Left ventricle myocardium inferior (tissue), 1 donor: ENCODE measurements around the gene MAGI1. TPM values are rescaled to one million over a fixed set of nuclear protein-coding genes. Genes with fewer than 3 reads are reported as not detected.

Experiments used
- DNase-seq: peaks from one replicate; pipeline ENCODE4 v3.0.0-alpha.2; 2020
- H3K27ac ChIP-seq: fragments of 200-600 bp; replicated peaks from 2 replicates; pipeline ENCODE4 v1.8.0; 2021
- H3K27me3 ChIP-seq: fragments of 200-600 bp; 2 replicates; pipeline ENCODE4 v1.8.0; 2021; ENCODE audit warnings: low read depth
- H3K36me3 ChIP-seq: fragments of 200-600 bp; 2 replicates; pipeline ENCODE4 v1.8.0; 2021
- H3K4me1 ChIP-seq: fragments of 200-600 bp; 2 replicates; pipeline ENCODE4 v1.8.0; 2021
- H3K4me3 ChIP-seq: fragments of 200-600 bp; 2 replicates; pipeline ENCODE4 v1.8.0; 2021; ENCODE audit warnings: mild to moderate bottlenecking, moderate library complexity
- H3K9me3 ChIP-seq: fragments of 200-600 bp; replicated peaks from 2 replicates; pipeline ENCODE4 v1.8.0; 2021
- CTCF ChIP-seq: fragments of 200-600 bp; IDR thresholded peaks from 2 replicates; pipeline ENCODE4 v1.8.0; 2021; ENCODE audit warnings: antibody characterized with exemption, mild to moderate bottlenecking, borderline replicate concordance
- intact Hi-C: fragments of 100-400 bp; cut with micrococcal nuclease; formaldehyde crosslinking; loops from one replicate; pipeline ENCODE4 v1.11.0; 2022
- total RNA-seq: library from RNA; stranded (reverse); fragmentation: NEBNext Ultra II Directional; extraction: Animal tissue kit (Norgen Biotek cat#: 25700); gene quantifications from one replicate; pipeline ENCODE4 v1.2.1, GENCODE V29; 2021
- donor health status: DM: no; HTN: yes; CAD: no; lungs with severe emphysema.

The MAGI1 gene
- total RNA-seq, 1 donor from 2014 or later: 36.6 TPM

GRCh38 chr3:65880350-65880749 is 158.4 kb downstream of the MAGI1 start:
- Histone ChIP-seq H3K27me3 (no peaks in the 10 kb centered on the region), H3K9me3 (peaks cover 5% of the 10 kb centered on the region), H3K4me1 (peaks cover 39% of the 10 kb centered on the region), H3K4me3 (no peak overlapping the region), H3K27ac (no peak overlapping the region), H3K36me3 (no peaks in the 10 kb centered on the region)
- intact Hi-C loops: no loop called here
- no peak for TF ChIP-seq CTCF
- DNase-seq: no peak

- no peak for DNase-seq
- Histone ChIP-seq H3K27me3 (no peaks in the 10 kb centered on the region), H3K9me3 (peaks cover 5% of the 10 kb centered on the region), H3K4me3 (no peak overlapping the region), H3K27ac (no peak overlapping the region), H3K4me1 (peaks cover 45% of the 10 kb centered on the region), H3K36me3 (no peaks in the 10 kb centered on the region)
- intact Hi-C loops: no loop called here
- no peak for TF ChIP-seq CTCF
Measured at GRCh38 chr3:65879372-65879771, 159.3 kb downstream of the MAGI1 start.

- Histone ChIP-seq H3K27ac (no peak overlapping the region), H3K36me3 (no peaks in the 10 kb centered on the region), H3K9me3 (peaks cover 5% of the 10 kb centered on the region), H3K27me3 (no peaks in the 10 kb centered on the region), H3K4me3 (no peak overlapping the region), H3K4me1 (peaks cover 39% of the 10 kb centered on the region)
- no peak for DNase-seq
- intact Hi-C loops: no loop called here
- no peak for TF ChIP-seq CTCF
Measured at GRCh38 chr3:65878831-65879230, 159.9 kb downstream of the MAGI1 start.

GRCh38 chr3:65877160-65877559 is 161.6 kb downstream of the MAGI1 start:
- Histone ChIP-seq H3K4me3 (no peak overlapping the region), H3K27me3 (no peaks in the 10 kb centered on the region), H3K9me3 (peaks cover 5% of the 10 kb centered on the region), H3K36me3 (no peaks in the 10 kb centered on the region), H3K4me1 (peaks cover 34% of the 10 kb centered on the region), H3K27ac (no peak overlapping the region)
- no peak for TF ChIP-seq CTCF
- DNase-seq: no peak
- intact Hi-C loops: no loop called here

- no peak for DNase-seq
- no peak overlapping the region for H3K27ac ChIP-seq
Measured at GRCh38 chr3:65876028-65876420, 162.7 kb downstream of the MAGI1 start.

More at GRCh38 chr3:65876028-65876420, 162.7 kb downstream of the MAGI1 start:
- Histone ChIP-seq H3K4me1 (peaks cover 36% of the 10 kb centered on the region), H3K27me3 (no peaks in the 10 kb centered on the region), H3K9me3 (peaks cover 5% of the 10 kb centered on the region), H3K4me3 (no peak overlapping the region), H3K36me3 (no peaks in the 10 kb centered on the region)
- intact Hi-C loops: no loop called here
- TF ChIP-seq CTCF: no peak
